Stimulated activated CD4-positive, alpha-beta T cell treated with anti-CD3 and anti-CD28 coated beads, TNF-alpha, amount 100 ng/mL, for 48 hours (primary cell): ENCODE data around the gene RILPL1.
"Not testable (repeated sequence)": the region's sequence is repeated elsewhere in the genome, so short reads cannot be mapped to it uniquely, and the experiment has no call there.

Experiments used
- DNase-seq, 3 donors: peaks; one replicate each; pipeline ENCODE4 v3.0.0-alpha.2; 2020; ENCODE audit warnings: low read depth in 3 of 3

The RILPL1 gene, protein sequence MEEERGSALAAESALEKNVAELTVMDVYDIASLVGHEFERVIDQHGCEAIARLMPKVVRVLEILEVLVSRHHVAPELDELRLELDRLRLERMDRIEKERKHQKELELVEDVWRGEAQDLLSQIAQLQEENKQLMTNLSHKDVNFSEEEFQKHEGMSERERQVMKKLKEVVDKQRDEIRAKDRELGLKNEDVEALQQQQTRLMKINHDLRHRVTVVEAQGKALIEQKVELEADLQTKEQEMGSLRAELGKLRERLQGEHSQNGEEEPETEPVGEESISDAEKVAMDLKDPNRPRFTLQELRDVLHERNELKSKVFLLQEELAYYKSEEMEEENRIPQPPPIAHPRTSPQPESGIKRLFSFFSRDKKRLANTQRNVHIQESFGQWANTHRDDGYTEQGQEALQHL

DNA sequence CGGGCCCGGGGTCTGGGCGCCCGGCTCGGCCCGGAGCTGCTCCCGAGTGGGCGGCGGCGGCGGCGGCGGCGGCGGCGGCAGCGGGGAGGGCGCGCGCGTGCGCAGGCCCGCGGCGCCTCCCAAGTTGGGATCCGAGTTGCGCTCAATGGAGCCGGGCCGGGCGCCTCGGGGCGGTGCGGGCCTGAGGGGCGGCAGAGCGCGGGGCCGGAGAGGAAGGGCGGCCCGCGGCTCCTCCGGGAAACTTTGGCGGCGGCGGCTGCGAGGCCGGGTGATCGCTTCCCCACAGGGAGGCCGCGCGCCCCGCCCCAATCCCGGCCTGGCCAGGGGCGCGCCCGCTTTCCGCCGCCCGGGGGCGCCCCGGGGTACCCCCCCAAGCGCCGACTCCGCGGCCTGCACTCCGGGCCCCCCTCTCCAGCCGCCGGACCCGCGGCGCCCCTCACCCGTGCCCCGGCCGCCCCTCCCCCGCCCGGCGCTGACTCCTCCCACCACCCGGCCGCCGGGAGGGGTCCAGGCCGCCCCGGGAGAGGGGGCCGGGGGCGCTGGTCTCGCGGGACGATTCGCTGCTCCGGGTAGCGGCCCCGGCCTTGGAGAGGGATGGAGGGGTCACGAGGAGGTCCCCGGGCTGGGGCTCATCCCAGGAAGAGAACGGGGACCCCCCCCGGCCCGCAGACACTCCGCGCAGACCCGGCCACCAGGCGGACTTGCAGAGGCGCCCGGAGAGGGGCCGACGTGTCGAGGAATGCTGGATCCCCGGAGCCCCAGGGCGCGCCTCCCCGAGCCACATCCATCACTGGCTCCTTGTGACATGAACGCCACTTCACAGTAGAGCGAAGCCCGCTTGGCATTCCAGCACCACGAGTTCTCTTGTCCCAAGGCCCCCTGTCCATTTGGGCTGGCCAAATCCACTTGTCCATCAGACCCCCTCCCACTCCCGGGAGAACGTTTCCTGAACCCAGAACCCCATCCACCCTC is at the start of gene RILPL1:
TSS of gene RILPL1 (minus strand) at position 48 of the 972 bp plus-strand sequence. CDS start 237 bp downstream, outside the sequence.
- peak in 1 of 3 donors; percentile 43 for DNase-seq

DNA sequence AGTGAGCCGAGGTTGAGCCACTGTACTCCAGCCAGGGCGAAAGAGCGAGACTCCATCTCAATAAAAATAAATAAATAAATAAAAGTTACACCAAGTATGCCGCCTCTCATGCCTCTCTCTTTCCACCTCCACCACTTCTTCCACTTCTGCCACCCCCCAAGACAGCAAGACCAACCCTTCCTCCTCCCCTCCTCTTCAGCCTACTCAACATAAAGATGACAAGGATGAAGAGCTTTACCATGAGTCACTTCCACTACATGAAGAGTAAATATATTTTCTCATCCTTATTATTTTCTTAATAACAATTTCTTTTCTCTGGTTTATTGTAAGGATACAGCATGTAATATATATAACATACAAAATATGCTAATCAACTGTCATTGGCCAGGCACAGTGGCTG is 47.3 kb upstream of the RILPL1 start:
- no peak for DNase-seq

DNA sequence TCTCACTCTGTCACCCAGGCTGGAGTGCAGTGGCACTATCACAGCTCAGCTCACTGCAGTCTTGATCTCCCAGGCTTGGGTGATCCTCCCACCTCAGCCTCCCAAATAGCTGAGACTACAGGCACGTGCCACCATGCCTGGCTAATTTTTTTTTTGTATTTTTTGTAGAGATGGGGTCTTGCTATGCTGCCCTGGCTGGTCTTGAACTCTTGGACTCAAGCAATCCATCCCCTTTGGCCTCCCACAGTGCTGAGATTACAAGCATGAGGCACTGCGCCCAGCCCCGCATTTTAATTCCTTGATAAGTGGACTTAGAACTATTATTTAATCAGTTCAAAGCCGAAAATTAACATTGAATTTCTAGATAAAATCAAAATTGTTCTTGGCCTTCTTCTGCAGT is 45.3 kb upstream of the RILPL1 start:
- not testable (repeated sequence) for DNase-seq

DNA sequence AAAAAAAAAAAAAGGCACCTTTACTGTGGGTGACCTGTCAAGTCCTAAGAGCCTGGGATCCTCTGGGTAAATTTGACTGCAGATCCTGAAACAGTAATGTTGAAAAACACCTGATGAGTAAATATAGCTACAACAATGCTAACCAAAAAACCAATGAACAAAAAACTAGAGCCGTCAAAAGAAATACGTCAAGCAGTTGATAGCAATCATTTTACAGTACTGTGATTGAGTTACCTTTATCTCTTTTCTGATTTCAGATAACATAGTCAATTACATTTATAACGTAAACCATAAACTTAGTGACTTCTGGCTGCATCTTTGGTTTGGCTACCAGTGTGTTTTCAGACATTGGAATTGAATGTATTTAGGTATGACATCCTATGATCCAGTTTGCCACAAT is 44.7 kb upstream of the RILPL1 start:
- DNase-seq: no peak

DNA sequence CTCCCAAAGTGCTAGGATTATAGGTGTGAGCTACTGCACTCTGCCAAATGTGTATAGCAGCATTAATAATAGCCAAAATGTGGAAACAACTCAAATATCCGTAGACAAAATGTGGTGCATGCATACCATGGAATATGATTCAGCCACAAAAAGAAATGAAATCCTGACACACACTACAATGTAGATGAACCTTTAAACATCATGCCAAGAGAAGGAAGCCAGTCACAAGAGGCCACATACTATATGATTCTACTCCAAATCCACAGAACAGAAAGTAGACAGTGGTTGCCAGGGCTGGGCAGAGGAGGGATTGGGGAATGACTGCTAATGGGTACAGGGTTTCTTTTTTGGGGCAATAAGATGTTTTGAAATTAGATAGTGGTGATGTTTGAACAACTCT is 43.1 kb upstream of the RILPL1 start:
- no peak for DNase-seq

DNA sequence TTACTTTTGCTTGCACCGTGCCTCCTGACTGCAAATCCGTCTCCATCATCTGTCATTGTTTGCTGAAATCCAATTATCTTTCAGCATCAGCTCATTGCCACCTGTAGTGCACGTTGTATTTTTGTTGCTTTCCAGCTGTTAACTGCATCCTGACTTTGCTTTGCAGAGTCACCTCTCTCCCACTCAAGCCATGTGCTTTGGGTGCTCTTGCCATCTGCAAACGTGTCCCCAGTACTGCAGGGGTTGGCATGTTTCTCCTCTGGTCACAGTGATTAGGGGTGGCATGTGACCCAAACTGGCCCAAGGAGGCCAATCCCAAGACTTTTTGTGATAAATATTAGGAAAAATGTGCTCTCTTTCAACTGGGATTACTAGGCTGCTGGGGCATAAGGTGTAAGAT is 40.4 kb upstream of the RILPL1 start:
- no peak for DNase-seq

DNA sequence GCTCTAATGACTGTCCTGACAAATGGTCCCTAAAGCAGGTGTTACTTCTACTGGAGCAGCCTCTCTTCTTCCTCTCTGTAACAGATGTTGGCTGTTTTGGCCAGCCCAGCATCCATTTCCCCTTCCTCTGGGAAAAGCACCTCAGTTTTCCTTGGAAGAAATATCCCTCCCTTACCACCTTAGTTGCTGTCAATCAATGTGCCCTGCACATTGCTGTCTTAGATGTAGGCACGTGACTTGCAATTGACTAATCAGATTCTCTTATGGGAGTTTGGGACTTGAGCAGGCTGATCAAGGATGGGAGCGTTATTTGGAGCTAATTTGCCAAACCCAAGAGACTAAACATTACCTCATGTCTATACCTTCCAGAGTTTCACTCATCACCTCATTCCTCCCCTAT is 38.9 kb upstream of the RILPL1 start:
- no peak for DNase-seq

DNA sequence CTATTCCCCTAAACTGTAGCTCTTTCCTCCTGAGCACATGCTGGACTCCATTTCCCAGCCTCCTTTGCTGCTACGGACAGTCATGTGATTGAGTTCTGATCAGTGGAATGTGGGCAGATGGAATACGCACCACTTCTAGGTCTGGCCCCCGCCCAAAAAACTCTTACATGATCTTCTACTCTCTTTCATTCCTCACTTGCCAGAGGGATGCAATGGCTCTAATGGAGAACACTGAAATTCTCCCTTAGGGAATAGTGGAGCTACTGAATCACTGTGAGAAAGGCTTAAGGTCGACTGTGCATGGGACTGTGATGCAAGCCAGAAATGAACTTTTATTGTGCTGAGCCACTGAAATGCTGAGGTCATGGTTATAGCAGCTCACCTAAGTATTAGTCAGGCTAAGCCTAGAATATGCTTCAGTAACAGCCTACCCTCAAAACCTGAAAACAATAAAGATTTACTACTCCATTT is 37.9 kb upstream of the RILPL1 start:
- no peak for DNase-seq

DNA sequence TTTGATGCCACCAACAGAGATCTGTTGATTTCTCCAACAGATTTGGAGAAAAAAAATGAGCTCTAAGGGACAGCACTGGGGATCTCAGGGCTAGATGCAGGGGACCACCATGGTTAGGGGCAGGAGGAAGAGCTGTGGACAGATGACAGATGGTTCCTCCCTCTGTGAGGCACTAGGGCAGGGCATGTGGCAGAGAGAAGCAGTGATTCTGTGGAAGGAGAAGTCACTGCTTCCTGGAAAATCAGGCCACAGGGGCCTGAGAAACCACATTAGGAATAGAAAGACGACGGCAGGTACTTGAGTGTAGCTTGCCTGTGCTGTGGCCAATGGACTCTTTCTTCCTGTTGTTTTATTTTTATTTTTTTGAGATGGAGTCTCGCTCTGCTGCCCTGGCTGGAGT is 25.9 kb upstream of the RILPL1 start:
- no peak for DNase-seq

DNA sequence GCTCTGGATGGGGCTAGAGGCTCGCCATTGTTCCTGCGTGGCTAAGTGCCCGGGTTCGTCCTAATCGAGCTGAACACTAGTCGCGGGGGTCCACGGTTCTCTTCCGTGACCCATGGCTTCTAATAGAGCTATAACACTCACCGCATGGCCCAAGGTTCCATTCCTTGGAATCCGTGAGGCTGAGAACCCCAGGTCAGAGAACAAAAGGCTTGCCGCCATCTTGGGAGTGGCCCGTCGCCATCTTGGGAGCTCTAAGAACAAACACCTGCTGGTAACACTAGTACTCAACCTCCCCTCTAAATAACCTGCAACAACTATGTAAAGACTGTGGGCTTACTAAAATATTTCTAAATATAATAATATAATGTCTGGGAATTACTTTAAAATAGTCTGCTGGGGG is 25.0 kb upstream of the RILPL1 start:
- not testable (repeated sequence) for DNase-seq

DNA sequence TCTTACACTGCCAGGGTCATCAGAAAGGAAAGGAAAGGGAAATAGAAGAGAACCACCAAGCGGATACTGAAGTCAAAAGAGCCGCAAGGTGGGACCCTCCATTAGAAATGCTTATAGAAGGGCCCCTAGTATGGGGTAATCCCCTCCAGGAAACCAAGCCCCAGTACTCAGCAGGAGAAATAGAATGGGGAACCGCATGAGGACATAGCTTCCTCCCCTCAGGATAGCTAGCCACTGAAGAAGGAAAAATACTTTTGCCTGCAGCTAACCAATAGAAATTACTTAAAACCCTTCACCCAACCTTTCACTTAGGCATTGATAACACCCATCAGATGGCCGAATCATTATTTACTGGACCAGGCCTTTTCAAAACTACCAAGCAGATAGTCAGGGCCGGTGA is 21.3 kb upstream of the RILPL1 start:
- DNase-seq: not testable (repeated sequence)

DNA sequence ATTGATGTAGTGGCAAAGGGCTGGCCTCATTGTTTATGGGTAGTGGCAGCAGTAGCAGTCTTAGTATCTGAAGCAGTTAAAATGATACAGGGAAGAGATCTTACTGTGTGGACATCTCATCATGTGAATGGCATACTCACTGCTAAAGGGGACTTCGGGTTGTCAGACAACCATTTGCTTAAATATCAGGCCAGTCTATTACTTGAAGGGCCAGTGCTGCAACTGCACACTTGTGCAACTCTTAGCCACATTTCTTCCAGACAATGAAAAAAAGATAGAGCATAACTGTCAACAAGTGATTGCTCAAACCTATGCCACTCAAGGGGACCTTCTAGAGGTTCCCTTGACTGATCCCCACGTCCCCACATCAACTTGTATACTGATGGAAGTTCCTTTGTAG is 20.6 kb upstream of the RILPL1 start:
- DNase-seq: not testable (repeated sequence)

DNA sequence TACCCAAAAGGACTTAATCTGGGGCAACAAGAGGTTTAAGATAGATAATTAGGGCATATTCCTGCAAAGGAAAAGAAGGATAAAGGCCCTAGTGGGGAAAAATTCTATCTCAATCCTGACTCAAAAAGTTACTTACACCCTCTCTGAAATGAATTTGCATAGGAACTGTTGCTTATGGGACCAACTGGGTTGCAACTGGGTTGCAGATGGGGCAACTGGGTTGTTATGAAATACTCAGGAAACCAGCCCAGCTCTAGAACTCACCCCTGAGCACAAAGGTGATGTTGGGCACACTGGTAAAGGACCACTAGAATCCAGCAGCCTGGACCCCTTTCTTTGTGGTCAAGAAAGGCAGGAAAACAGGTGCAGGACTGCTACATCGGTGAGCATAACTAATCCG is 17.2 kb upstream of the RILPL1 start:
- no peak for DNase-seq

DNA sequence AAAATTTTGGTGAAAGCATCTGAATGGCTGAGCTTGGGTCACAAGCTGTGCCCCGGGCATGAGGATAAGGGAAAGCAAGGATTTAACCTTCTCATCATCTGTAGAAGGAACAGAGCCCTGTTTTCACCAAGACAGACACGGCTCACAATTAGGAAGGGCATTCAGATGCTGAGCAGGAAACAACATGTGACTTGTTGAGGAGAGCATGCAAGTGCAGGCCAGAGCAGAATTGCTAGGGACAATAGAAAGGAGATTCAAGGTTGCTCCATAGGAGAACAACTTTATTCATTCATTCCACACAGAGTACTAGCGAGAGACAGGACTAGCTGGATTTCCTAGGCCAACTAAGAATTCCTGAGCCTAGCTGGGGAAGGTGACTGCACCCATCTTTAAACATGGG is 14.6 kb upstream of the RILPL1 start:
- no peak for DNase-seq

DNA sequence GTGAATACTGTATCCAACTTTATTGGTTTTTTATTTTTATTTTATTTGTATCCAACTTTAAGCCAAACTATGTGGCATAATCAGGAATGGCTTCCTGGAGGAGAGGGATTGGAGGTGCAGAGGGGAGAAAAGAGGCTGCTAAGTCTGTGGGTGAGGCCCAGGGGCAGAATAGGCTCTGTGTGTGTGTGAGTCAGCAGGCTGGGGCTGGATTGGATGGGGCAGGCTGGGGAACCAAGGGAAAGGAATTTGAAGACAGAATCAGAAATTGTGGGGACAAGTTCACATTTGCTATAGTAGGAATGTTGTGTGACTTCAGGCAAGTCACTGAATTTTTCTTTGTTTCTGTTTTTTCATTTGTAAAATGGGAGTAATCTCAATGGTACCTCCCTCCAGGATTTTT is 12.8 kb upstream of the RILPL1 start:
- no peak for DNase-seq

DNA sequence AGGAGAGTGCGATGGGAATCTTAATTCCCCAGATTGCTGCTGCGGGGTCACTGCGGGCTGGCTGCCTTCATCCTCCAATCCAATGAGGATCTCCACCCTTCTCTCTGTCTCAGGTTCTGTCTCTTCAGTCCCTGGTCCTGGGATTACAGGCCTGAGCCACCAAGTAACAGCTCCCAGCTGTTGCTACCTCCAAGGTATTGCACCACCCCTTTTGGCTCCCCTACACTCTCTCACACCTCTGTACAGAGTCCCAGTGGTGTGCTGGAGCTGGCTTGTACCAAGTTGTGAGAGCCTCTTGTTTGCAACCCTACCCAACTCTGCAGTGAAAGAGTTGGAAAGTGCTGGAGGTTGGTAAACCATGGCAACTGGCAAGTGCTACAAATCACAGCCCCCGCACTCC is 10.0 kb upstream of the RILPL1 start:
- no peak for DNase-seq

DNA sequence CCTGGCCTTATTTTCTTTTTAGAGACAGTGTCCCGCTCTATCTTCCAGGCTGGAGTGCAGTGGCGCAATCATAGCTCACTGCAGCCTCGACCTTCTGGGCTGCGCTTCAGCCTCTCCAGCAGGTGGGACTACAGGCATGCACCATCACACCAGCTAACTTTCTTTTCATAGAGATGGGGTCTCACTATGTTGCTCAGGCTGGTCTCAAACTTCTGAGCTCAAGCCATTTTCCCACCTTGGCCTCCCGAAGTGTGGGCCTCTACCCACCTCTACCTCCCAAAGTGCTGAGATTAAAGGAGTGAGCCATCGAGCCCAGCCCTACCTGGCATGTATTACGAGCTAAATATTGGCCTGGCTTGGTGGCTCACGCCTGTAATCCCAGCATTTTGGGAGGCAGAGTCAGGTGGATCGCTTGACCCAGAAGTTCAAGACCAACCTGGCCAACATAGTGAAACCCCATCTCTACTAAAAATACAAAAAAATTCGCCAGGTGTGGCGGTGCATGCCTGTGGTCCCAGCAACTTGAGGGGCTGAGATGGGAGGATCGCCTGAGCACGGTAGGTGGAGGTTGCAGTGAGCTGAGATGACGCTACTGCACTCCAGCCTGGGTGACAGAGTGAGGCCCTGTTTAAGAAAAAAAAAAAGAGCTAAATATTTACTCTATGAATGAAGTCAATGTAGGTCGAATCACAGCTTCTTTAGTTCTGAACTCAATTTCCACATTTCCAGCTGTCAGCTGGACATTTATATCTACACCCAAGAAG is 7.6 kb upstream of the RILPL1 start:
- no peak for DNase-seq

DNA sequence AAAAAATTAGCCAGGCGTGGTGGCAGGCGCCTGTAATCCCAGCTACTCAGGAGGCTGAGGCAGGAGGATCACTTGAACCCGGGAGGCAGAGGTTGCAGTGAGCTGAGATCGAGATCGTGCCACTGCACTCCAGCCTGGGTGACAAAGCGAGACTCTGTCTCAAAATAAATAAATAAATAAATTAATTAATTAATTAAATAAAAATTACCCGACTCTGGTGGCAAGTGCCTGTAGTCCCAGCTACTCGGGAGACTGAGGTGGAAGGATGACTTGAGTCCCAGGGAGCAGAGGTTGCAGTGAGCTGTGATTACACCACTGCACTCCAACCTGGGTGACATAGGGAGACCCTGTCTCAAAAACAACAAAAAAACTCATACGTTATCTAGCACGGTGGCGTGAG is 2.4 kb upstream of the RILPL1 start:
- DNase-seq: not testable (repeated sequence)

DNA sequence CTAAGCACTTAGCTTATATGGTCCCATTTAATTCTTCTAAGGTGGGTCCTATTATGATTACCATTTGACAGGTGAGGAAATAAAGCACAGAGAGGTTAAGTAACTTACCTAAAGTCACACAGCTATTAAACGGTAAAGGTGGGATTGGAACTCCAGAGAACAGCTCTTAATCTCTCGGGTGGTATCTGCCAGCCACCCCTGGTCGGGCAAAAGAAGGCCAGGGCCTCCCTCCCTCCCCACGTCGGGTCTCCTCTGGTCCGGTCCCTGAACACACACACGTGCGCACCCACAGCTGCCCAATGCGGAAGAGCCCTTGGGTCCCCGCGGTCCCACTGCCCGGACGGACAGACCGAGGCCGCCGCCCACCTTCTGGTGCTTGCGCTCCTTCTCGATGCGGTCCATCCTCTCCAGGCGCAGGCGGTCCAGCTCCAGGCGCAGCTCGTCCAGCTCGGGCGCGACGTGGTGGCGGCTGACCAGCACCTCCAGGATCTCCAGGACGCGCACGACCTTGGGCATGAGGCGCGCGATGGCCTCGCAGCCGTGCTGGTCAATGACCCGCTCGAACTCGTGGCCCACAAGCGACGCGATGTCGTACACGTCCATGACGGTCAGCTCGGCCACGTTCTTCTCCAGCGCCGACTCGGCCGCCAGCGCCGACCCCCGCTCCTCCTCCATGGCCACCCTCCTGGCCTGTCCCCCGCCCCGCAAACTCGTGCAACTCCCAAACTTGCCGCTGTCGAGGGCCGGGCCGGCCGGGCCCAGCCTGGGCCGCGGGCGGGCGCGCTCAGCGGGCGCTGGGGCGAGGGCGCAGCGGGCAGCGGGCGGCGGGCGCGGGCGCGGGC is 490 bp downstream of the RILPL1 start:
- peak in 1 of 3 donors; percentile 7 for DNase-seq

DNA sequence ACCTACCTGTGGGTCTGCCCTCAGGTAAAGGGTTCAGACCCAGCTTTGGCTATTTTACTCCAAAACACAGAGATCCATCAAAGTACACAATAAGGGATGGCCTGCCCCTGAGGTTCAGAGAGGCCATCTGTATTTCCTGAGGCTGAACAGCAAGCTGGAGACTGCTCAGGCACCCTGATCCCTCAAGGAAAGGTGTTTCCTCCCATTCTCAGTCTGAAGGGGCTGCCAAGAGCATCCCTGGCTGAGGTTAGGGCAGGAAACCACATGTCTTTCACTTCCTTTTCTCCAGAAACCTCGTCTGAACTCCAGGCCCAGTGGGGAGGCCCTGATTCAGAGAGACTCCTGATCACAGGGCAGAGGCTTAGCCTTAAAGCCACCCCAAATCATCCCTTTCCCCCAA is 1.5 kb downstream of the RILPL1 start:
- DNase-seq: no peak

DNA sequence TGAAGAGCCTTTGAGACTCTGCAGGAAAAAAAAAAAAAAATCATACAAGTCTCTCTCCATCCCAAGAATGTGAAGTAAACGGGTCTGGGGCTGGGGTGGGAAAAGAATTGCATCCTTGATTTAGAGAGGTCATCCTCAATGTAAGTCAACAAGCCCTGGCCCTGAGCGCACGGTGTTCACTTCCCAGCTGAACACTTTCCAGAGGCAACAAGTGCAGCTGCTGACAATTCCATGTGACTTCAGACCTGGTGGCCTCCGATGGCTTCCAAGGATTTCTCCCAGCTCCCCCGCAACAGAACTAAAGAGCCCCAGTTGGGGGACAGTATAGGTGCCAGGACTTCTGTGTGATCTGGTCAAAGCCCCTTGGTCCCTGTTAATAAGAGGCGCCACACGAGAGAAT is 2.4 kb downstream of the RILPL1 start:
- DNase-seq: no peak
